Glomerular visceral epithelial cell (primary cell): ENCODE measurements around the gene PIP5K1A.
"Not testable (repeated sequence)": the region's sequence is repeated elsewhere in the genome, so short reads cannot be mapped to it uniquely, and the experiment has no call there.

Experiments
- DNase-seq: peaks from one replicate; pipeline ENCODE4 v3.0.0-alpha.2; 2016; ENCODE audit errors: extremely low spot score

The PIP5K1A gene

DNA sequence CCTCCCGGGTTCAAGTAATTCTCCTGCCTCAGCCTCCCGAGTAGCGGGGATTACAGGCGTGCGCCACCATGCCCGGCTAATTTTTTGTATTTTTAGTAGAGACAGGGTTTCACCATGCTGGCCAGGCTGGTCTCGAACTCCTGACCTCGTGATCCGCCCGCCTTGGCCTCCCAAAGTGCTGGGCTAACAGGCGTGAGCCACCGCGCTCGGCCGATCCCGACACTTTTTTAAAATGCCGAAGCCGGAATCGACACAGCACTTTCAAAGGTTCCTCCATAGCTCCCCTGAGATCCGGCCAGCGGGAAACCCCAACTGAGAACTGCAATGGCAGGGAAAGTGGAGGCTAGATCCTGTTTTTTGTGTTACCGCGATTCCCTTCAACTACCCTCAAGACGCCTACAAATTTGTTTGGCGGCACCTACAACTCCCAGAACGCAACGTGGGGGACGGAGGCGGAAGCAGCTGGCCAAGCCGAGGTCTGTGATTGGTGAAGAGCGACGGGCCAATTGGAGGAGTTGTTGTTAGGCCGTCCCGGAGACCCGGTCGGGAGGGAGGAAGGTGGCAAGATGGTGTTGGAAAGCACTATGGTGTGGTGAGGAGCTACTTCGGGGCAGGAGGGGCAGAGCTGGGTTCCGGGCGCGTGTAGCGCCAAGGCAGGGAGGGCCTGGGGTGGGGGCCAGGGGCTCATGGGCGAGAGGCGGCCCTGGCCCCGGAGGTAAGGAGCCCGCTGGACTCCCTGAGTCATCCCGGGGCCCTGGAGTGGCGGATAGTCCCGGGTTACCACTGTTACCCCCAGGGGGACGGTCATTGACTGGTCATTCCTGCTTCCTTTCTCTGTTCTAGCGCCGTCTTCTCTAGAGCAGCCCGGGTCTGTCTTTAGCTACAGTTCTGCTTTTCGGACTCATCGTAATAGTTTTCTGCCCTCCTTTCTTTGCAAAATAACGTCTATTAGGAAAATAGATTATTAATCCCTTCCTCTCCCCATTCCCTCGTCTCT is 56.2 kb downstream of the PIP5K1A start, which contains the start of gene PSMD4:
PSMD4 (plus strand) TSS at position 518 of the 997 bp plus-strand sequence; CDS start at position 567, 49 bp downstream.
- peak; percentile 97 for DNase-seq

DNA sequence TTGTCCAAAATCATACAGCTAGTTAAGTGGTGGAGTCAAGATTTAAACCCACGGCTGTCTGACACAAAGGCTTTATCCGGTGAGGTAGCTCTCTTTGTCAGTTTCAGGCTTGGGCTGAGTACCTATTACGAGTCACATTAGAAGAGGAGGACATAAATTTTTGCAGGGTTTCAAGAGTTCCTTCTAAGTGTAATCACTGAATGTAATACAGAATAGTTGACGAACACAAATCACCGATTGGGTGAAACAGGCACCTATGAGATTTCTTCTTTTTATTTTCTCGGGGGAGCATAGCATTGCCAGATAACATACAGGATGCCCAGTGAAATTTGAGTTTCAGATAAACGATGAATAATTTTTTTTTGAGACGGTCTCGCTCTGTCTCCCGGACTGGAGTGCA is 57.0 kb downstream of the PIP5K1A start:
- DNase-seq, result peak; percentile 16

DNA sequence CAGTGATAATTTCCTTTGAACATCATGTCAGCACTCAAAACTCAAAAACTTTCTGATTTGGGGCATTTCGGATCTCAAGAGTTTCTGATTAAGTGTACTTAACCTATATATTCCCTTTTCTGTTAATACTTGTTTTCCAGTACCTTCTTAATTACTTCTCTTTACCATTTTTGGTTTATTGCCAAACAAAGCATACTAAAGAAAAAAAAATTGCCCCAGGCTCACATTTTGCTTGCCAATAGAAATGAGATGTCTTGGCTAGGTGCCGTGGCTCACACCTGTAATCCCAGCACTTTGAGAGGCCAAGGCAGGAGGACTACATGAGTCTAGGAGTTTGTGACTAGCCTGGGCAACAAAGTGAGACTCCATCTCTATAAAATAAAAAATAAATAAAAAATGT is 61.0 kb downstream of the PIP5K1A start:
- DNase-seq, result no peak

DNA sequence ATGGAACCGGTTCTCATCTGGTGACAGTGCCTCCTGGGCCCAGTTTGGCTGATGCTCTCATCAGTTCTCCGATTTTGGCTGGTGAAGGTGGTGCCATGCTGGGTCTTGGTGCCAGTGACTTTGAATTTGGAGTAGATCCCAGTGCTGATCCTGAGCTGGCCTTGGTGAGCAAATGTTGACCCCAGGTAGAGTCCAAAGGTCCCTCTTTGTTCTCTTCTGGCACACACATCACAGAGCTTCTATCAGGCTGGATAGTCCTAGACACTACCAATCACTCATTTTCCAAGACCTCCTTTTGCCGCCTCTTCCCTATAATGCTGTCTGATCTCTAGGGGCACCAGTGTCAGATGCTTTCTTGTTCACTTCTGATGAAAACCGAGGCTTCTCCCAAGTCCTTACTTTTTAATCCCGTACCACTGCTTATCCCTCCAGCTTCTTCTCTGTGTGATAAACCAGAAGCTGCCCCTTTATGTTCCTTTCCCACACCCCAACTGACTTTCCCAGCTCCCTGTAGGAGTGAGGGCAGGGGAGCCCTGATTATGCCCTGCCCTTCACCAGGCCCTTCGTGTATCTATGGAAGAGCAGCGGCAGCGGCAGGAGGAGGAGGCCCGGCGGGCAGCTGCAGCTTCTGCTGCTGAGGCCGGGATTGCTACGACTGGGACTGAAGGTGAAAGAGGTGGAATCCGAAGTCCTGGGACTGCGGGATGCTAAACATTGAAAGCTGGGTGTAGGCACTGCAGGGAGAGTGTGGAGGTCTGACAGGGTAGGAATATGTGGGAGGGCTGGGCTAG is 67.3 kb downstream of the PIP5K1A start:
- no peak for DNase-seq

DNA sequence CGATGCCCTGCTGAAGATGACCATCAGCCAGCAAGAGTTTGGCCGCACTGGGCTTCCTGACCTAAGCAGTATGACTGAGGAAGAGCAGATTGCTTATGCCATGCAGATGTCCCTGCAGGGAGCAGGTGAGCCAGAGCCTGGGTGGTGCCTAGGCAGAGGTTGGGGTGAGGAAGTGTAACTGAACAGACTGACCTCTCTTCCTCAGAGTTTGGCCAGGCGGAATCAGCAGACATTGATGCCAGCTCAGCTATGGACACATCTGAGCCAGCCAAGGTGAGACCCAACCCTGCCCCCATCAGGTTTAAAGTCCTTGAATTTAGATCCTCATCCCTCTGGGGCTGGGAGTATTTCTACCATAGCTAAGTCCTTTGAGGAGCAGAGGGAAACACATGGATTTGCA is 68.0 kb downstream of the PIP5K1A start:
- no peak for DNase-seq

DNA sequence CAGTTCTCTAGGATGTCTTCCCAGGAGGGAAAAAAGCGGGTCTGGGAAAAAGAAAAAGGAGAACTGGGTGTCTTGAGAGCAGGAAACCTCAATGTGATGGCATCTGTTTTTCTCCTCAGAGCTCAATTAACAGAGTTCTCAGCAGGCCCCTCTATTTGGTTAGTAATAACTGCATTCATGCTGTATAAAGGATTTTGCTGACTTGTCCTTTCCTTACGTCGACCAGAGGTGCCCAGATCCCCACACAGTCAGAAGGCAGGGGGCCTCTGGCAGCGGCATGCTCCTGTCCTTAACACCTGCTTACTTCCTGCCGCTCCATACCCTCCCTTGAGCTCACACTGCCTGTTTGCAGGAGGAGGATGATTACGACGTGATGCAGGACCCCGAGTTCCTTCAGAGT is 68.5 kb downstream of the PIP5K1A start:
- no peak for DNase-seq

DNA sequence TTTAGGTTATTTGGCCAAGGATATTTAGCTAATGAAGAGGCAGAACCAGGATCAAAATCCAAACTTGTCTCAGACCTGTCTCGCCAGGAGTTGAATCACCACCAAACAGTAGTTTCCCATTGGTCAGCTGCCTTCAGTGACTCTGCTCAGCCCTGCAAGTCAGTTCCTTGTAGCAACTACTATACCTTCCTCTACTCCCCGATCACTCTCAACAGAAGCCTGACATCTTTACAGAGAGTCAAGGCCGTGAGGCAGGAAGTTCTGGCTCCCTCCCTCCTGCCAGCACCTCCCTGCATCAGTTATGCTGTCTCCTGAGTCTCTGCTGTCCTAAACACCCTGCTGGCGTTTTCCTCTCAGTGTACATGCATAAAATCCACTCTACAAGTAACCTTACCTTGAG is 69.4 kb downstream of the PIP5K1A start:
- DNase-seq, result no peak

DNA sequence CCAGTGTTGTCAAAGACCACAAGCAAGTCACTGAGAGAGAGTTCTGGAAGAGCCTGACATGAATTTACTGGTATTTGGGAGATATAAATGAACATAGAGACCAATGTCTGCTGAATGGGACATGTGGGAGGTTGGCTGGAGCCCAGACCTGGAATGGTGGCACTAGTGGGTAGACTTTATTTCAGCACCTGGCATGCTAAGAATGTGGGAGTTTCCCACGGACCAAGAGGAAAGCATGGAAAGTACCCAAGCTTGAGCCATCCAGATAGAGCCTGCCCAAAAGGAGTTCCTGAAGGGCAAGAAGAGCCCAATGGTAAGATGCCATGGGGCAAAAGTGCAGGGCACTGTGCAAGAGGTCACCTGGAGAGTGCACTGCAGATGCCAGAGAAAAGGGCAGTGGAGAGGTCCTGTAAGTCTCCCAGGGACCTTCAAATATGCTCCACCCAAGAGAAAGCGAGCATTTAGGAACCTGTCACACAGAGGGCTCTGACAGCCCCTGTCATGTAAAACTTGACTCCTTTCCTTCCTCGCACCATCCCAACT is 75.6 kb downstream of the PIP5K1A start:
- DNase-seq, result peak; percentile 25

DNA sequence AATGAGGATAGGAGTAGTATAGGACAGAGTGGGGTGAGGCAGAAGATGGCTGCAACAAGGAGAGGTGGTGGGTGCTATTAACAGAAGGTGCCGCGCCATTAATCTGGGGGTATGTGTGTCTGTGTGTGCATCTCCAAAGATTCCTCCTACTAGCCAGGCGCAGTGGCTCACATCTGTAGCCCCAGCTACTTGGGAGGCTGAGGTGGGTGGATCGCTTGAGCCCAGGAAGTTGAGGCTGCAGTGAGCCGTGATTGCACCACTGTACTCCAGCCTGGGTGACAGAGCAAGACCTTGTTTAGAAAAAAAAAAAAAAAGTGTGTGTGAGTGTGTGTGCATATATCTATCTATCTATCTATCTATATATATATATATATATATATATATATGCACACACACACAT is 77.0 kb downstream of the PIP5K1A start:
- DNase-seq, result not testable (repeated sequence)

DNA sequence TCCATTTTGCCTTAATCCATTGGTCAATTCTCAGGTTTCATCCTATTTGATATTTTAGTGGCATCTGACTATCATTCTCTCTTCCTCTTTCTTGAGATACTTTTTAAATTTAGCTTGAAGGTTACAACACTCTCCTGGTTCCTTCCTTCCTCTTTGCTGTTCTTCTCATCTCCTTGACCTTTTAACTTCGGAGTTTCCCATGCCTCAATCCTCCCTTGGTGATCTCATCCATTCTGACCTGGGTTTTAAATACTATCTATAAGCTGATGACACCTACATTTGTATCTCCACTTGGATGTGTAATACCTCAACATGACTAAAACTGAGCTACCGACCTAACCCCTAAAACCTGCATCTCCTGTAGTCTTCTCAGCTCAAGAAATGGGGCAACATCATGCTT is 78.9 kb downstream of the PIP5K1A start:
- DNase-seq, result no peak

DNA sequence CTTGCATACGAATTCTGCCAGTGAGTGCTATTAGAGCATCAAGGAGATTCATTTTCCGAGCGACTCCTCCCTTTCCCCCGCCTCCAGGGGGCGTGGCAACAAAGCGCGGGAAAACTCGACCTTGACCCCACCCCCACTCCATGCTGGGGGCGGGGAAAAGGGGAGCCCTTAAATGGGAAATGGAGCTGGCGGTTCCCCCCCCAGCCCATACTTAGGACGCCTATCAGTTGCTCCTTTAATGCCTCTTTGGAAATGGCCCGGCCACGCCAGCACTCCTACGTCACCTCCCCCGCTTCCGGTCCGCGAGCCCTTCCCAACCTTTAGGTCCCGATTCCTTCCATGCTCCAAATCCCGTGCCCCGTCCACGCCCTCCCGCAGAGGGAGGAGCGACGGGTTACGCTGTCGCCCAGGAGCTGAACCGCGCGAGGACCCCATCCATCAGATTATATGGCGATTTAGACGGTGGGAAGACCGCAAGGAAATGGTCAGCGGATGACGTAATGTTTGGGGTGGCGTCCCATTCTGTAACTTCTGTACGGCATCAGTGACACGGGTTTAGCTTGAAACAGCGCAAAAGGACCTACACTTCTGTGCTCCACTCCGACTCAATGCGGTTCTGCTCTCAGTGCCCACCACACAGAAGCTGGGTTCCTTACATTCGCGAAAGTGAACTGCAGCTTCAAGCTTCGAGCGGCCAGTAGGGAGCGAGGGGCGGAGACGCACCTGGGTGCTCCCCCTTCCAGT is 83.0 kb downstream of the PIP5K1A start:
- peak; percentile 99 for DNase-seq

DNA sequence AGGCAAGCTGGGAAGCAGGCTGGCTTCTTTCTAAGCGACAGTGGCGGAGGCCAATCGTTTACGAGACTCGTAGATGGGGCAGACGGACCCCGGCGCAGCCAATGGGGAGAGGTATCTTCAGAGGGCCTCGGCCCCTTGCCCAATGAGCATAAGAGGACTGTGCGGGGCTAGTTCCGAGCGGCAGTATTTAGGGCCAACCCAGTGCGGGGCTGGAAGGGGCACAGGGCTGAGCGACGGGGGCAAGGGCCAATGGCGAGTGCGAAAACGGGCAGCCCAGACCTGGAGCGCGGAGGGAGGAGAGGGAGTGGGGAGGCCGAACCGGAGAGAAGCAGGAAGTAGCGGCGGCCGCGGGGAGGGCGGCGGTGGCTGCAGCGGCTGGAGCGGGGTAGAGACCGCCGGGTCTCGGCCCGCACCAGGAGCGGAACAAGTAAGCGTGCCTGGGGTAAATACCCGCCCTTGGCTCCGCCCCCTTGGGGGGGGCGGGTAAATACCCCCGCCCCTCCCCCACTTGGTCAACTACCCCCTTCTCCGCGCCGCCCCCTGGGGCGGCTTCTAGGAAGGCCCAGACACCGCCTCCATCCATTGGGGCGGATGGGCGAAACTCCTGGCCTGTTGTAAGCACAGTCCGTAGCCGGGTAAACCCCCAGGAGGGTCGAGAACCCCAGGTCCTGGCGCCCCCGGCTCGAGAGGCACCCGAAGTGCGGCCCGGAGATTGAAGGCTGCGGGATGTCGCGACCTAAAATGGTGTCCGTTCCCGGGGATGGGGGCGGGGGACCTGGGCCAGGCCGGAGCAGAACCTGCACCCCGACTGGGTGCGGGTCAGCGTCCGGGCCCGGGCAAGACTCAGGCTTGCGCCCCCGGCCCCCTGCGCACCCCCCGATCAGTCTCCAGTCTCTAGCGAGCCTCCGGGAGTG is 83.9 kb downstream of the PIP5K1A start, which contains the start of gene ZNF687:
ZNF687 (plus strand) TSS at position 331 of the 914 bp plus-strand sequence. CDS start 3,993 bp downstream, outside the sequence.
- peak; percentile 100 for DNase-seq

DNA sequence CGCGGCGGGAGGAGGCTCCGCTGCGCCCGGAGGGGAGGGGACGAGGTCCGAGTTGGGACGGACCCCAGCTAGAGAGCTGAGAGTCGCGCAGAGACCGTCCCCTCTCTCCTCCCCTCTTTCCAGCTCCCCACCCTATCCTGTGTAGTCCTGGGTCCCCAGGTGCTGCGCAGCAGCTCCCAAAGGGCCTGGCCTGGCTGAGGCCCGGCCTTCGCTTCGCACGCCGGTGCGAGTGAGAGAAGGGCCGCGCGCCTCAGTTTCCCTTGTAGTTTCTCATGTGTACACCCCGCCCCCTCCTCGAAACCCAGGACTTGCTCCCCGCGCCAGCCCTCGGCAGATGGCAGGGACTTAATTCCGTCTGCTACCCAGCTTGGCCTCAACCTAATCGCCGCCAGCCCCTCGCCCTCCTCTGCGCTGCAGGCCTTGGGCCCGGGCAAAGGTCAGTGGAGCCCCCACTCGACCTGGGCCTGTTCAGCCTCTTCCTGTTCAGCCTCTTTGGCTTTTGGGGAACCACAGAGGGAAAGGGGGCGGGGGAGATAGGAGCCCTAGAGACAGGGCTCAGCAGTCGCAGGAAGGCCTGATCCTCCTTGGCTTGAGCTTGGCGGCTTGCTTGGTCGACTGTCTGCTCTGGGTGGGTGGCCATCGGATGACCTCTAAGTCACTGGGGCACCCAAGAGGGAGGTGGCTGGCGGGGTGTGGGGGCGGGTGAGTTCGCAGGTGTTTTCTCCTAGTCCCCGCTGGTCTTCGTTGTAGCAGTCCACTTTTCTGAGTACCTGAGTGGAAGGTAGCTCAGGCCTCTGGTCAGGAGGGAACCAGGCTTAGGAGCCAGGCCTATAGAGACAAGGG is 84.8 kb downstream of the PIP5K1A start:
- DNase-seq, result peak; percentile 42

DNA sequence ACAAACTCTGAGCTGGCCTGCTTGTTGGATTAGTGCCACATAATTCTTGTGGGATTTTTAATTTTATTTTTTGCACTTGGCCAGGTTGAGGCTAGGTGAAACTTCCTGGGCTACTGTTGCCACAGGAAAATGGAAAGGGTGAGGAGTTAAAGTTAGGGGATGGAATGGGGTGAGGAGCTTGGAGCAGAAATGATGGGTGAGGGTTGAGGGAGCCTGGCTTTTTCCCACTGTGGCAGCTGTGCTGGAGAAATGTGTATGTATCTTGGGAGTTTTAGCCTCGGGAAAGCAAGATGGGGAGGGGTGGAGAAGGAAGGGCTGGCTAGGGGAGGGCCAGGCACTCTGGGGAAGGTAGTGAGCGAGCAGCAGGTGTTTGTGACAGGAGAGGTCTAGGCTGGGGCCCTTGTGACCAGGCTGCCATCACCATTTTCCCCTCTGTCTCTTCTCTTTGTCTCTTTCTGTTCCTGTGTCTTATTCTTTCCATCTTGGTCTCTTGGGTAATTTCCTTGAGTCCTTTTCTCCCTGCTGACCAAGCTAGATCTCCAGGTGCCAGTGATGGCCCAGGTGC is 85.7 kb downstream of the PIP5K1A start:
- DNase-seq, result no peak

DNA sequence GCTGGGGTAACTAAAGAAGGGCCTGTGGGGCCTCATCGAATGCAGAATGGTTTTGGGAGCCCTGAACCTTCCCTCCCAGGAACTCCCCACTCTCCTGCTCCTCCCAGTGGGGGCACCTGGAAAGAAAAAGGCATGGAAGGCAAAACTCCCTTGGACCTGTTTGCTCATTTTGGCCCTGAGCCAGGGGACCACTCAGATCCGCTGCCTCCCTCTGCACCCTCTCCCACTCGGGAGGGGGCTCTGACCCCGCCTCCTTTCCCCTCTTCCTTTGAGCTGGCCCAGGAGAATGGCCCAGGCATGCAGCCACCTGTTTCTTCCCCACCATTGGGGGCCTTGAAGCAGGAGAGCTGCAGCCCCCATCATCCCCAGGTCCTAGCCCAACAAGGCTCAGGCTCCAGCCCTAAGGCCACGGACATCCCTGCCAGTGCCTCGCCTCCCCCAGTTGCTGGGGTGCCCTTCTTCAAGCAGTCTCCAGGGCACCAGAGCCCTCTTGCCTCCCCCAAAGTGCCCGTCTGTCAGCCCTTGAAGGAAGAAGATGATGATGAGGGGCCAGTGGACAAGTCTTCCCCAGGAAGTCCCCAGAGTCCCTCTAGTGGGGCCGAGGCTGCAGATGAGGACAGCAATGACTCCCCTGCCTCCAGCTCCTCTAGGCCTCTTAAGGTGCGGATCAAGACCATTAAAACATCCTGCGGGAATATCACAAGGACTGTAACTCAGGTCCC is 88.4 kb downstream of the PIP5K1A start:
- DNase-seq, result no peak

DNA sequence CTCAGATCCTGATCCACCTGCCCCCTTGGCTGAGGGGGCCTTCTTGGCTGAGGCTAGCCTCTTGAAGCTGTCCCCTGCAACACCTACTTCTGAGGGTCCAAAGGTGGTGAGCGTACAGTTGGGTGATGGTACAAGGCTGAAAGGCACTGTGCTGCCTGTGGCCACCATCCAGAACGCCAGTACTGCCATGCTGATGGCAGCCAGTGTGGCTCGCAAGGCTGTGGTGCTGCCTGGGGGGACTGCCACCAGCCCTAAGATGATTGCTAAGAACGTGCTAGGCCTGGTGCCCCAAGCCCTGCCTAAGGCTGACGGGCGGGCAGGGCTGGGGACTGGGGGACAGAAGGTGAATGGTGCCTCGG is 89.0 kb downstream of the PIP5K1A start:
- no peak for DNase-seq

DNA sequence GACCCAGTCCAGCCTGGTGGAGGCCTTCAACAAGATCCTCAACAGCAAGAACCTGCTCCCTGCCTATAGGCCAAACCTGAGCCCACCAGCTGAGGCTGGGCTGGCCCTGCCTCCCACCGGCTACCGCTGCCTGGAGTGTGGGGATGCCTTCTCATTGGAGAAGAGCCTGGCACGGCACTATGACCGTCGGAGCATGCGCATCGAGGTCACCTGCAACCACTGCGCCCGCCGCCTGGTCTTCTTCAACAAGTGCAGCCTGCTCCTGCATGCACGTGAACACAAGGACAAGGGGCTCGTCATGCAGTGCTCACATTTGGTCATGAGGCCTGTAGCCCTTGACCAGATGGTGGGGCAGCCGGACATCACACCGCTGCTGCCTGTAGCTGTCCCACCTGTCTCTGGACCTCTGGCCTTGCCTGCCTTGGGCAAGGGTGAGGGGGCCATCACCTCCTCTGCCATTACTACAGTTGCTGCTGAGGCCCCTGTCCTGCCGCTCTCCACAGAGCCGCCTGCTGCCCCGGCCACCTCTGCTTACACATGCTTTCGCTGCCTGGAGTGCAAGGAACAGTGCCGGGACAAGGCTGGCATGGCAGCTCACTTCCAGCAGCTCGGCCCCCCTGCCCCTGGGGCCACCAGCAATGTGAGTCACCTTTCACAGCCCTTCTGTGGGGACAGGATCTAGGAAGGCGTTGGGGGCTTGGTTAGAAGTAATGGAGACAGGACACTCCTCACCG is 89.6 kb downstream of the PIP5K1A start:
- DNase-seq, result no peak

DNA sequence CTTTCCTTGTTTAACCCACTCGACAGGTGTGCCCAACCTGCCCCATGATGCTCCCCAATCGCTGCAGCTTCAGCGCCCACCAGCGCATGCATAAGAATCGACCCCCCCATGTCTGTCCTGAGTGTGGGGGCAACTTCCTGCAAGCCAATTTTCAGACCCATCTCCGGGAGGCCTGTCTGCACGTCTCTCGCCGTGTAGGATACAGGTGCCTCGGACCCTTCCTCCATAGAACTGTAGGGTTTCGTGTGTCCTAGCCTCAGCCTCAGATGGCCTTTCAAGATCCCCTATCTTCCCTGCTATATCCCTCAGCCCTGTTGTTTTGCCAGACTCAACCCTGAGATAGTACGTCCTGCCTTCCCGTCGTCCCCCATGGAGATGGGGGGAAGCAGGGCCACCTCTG is 90.2 kb downstream of the PIP5K1A start:
- DNase-seq, result no peak
